ENCODE data around the gene CLCN3. TPM values are rescaled to one million over a fixed set of nuclear protein-coding genes. Genes with fewer than 3 reads are reported as not detected.
A peak's percentile ranks its signal among the peaks of the same experiment; 100 is the strongest.

Gene CLCN3
- total and polyA plus RNA-seq, 9 of the 15 experiments (the other 6 are each of a cell fraction or from before 2014, with no cell fraction given): 12.7 to 60.6 (median 38.5) TPM

- TF ChIP-seq ZNF592 (IDR thresholded peaks at IDR 0.05) (peak; percentile 56; the same call in 1 of the 2 replicates), FOXM1 (IDR thresholded peaks at IDR 0.05; ENCODE audit: low read depth) (peak; percentile 77), FOXM1 (CRISPR knock-in tag; IDR thresholded peaks at IDR 0.05; ENCODE audit: low read depth) (no peak), MAFF (IDR thresholded peaks at IDR 0.05; ENCODE audit: low read length) (peak; percentile 90), NFYB (IDR thresholded peaks at IDR 0.05; ENCODE audit: extremely low read depth, insufficient read length) (no peak), ZNF282 (CRISPR knock-in tag; IDR thresholded peaks at IDR 0.05) (no peak), SETDB1 (IDR thresholded peaks at IDR 0.05; ENCODE audit: low read length) (no peak), CHD4 (IDR thresholded peaks at IDR 0.05; ENCODE audit: insufficient read depth, insufficient replicate concordance, low read depth, low read length, poor library complexity, severe bottlenecking) (no peak), ZNF347 (CRISPR knock-in tag; IDR thresholded peaks at IDR 0.05; ENCODE audit: low read depth) (no peak), NCOA4 (IDR thresholded peaks at IDR 0.05; ENCODE audit: partially characterized antibody) (no peak), CC2D1A (IDR thresholded peaks at IDR 0.05) (no peak), MBD2 (IDR thresholded peaks at IDR 0.05; ENCODE audit: borderline replicate concordance, low read depth) (peak; percentile 85), SNAPC5 (CRISPR knock-in tag; IDR thresholded peaks at IDR 0.05) (no peak), RREB1 (CRISPR knock-in tag; IDR thresholded peaks at IDR 0.05) (no peak), E2F3 (CRISPR knock-in tag; IDR thresholded peaks at IDR 0.05) (no peak), HIVEP1 (CRISPR knock-in tag; IDR thresholded peaks at IDR 0.05) (no peak), ZNF766 (CRISPR knock-in tag; conservative IDR thresholded peaks at IDR 0.05) (peak; percentile 54; the same call in 1 of the 2 replicates), SP1 (CRISPR knock-in tag; IDR thresholded peaks at IDR 0.05) (peak; percentile 44)
Measured at GRCh38 chr4:169659716-169660670, 39.6 kb downstream of the CLCN3 start (continued).

Data from K562 (cell line).